RWPE2 (cell line): ENCODE data around the gene KLC4.
A peak's percentile ranks its signal among the peaks of the same experiment; 100 is the strongest.

Source experiments
- ATAC-seq: fragments of 200-7000 bp; cut with Tn5 transposase; 3 replicates; pipeline ENCODE4 v1.9.1; 2021; ENCODE audit warnings: low read depth
- DNase-seq: peaks from one replicate; pipeline ENCODE4 v3.0.0-alpha.2; 2020; ENCODE audit warnings: low spot score
- H3K27ac ChIP-seq: fragments of 450-650 bp; 2 replicates; pipeline ENCODE4 v1.5.1; 2017; ENCODE audit warnings: mild to moderate bottlenecking; ENCODE audit not compliant: poor library complexity, severe bottlenecking
- H3K27me3 ChIP-seq: fragments of 250-450 bp; sonication (Bioruptor Pico); 2 replicates; pipeline ENCODE4 v1.5.1; 2021; ENCODE audit warnings: mild to moderate bottlenecking, moderate library complexity; ENCODE audit not compliant: insufficient read depth, poor library complexity, severe bottlenecking
- H3K36me3 ChIP-seq: fragments of 250-450 bp; sonication (Bioruptor Pico); 2 replicates; pipeline ENCODE4 v1.5.1; 2020; ENCODE audit warnings: low read depth, mild to moderate bottlenecking, moderate library complexity
- H3K4me1 ChIP-seq: fragments of 250-450 bp; sonication (Bioruptor Pico); 2 replicates; pipeline ENCODE4 v1.5.1; 2021; ENCODE audit warnings: mild to moderate bottlenecking, moderate library complexity; ENCODE audit not compliant: insufficient read depth, poor library complexity, severe bottlenecking
- H3K4me3 ChIP-seq: fragments of 250-450 bp; sonication (Bioruptor Pico); 2 replicates; pipeline ENCODE4 v1.5.1; 2021; ENCODE audit warnings: mild to moderate bottlenecking, moderate library complexity; ENCODE audit not compliant: severe bottlenecking
- H3K9me3 ChIP-seq: fragments of 250-450 bp; sonication (Bioruptor Pico); 2 replicates; pipeline ENCODE4 v1.5.1; 2021; ENCODE audit warnings: mild to moderate bottlenecking, moderate library complexity; ENCODE audit not compliant: severe bottlenecking
- CTCF ChIP-seq: fragments of 450-650 bp; IDR thresholded peaks from one replicate; pipeline ENCODE4 v1.5.1; 2017; ENCODE audit warnings: mild to moderate bottlenecking, moderate library complexity; ENCODE audit not compliant: poor library complexity, severe bottlenecking

The KLC4 gene

GRCh38 chr6:43070028-43070632 lies 10.7 kb downstream of the KLC4 start:
- TF ChIP-seq CTCF = peak; percentile 84
- ATAC-seq (peak; percentile 59), DNase-seq (no peak)

GRCh38 chr6:43074847-43075669 lies 15.6 kb downstream of the KLC4 start:
- Histone ChIP-seq H3K4me3 (no peak overlapping the region), H3K9me3 (no peaks in the 10 kb centered on the region), H3K27ac (peak overlapping the region; percentile 57), H3K27me3 (no peaks in the 10 kb centered on the region), H3K36me3 (no peaks in the 10 kb centered on the region), H3K4me1 (peaks cover 11% of the 10 kb centered on the region)
- no peak for TF ChIP-seq CTCF
- ATAC-seq (no peak), DNase-seq (no peak)

More at GRCh38 chr6:43070028-43070632, 10.7 kb downstream of the KLC4 start:
- no peak overlapping the region for H3K27ac ChIP-seq
- no peaks in the 10 kb centered on the region for H3K4me1 ChIP-seq
- no peak overlapping the region for H3K4me3 ChIP-seq
- H3K9me3 ChIP-seq = no peaks in the 10 kb centered on the region
- peaks cover 3% of the 10 kb centered on the region; the same call in 1 of the 2 replicates for H3K36me3 ChIP-seq
- no peaks in the 10 kb centered on the region for H3K27me3 ChIP-seq

GRCh38 chr6:43075670-43076463 lies 16.4 kb downstream of the KLC4 start, which contains the start of gene PTK7:
Gene PTK7, plus strand, starts transcription at chr6:43076314. Its CDS starts 175 bp downstream, at chr6:43076489.
- no peak for DNase-seq
- ATAC-seq = peak; percentile 69
- Histone ChIP-seq H3K27ac (peak within 1 kb of the TSS; percentile 57), H3K36me3 (no peaks in the 10 kb centered on the region), H3K4me3 (peak within 1 kb of the TSS; percentile 59), H3K9me3 (no peaks in the 10 kb centered on the region), H3K27me3 (no peaks in the 10 kb centered on the region), H3K4me1 (peaks cover 11% of the 10 kb centered on the region)
- no peak for TF ChIP-seq CTCF

GRCh38 chr6:43076464-43077332 lies 17.3 kb downstream of the KLC4 start:
- ATAC-seq = peak; percentile 44
- H3K27ac ChIP-seq = peak overlapping the region; percentile 57
- no peak for DNase-seq
- H3K4me3 ChIP-seq = peak overlapping the region; percentile 59
- no peaks in the 10 kb centered on the region for H3K36me3 ChIP-seq
- no peaks in the 10 kb centered on the region for H3K27me3 ChIP-seq
- H3K4me1 ChIP-seq = peaks cover 11% of the 10 kb centered on the region
- TF ChIP-seq CTCF = no peak
- H3K9me3 ChIP-seq = no peaks in the 10 kb centered on the region
